Kidney epithelial cell (primary cell): ENCODE data around the gene SFMBT2. TPM values are rescaled to one million over a fixed set of nuclear protein-coding genes. Genes with fewer than 3 reads are reported as not detected.
A peak's percentile ranks its signal among the peaks of the same experiment; 100 is the strongest.
"Not testable (repeated sequence)": the region's sequence is repeated elsewhere in the genome, so short reads cannot be mapped to it uniquely, and the experiment has no call there.

Source experiments
- DNase-seq: peaks from one replicate; pipeline ENCODE4 v3.0.0-alpha.2; 2010; ENCODE audit warnings: low read depth
- H3K27me3 ChIP-seq: 2 replicates; pipeline ENCODE4 v1.6.0; 2011; ENCODE audit warnings: low read length; ENCODE audit not compliant: control insufficient read depth, insufficient read depth
- H3K36me3 ChIP-seq: 2 replicates; pipeline ENCODE4 v1.5.1; 2011; ENCODE audit warnings: low read length; ENCODE audit not compliant: control insufficient read depth, insufficient read depth
- H3K4me3 ChIP-seq: 2 replicates; pipeline ENCODE4 v1.5.1; 2011; ENCODE audit warnings: low read depth, mild to moderate bottlenecking, control low read depth, low read length
- total RNA-seq: library from RNA; depleted of rRNA; stranded (reverse); fragments of >200 nt; gene quantifications from 2 replicates; pipeline ENCODE4 v1.2.3, GENCODE V29; 2015
- TF ChIP-seq, protein P1 (sequence below): IDR thresholded peaks from 2 replicates; pipeline ENCODE4 v1.5.1; 2011; ENCODE audit warnings: mild to moderate bottlenecking, moderate library complexity, low read length, control low read depth, inconsistent platforms; ENCODE audit not compliant: insufficient read depth, poor library complexity, severe bottlenecking

Gene SFMBT2
- total RNA-seq, 1 donor from 2014 or later = 3.1 TPM

DNA sequence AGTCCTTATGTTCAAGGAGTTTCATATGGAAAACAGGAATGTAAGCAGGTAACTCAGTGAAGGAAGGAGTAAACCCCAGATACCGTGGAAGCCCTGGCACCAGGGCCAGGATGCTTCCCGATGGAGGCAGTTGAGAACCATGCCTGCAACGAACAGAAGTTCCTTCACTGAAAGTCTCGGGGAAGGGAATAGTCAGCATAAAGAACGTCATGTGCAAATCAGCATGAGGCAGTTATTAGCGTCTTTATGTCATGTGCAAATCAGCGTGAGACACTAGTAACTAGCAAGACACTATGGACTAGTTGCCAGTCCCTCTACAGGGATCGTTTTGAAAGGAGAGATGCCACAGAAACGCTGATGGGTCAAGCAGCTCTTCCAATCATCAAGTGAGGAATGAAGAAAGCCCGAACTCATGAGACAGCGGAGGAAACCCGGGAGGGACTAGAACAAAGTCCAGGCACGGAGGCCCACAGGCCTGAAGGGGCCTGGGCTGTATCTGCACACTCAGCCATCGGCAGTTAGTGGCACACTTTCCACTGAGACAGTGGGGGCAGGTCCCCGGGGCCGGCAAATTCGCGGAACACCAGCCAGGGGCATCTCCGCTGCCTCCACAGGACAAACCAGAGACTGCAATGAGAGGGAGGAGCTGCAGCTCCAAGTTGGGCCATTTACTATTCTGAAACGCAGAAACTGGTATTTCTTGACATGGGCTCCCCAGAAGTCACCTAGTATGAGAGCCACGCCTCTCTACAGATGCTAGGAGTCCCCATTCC is 109.6 kb downstream of the SFMBT2 start:
- DNase-seq = no peak
- TF ChIP-seq, protein P1, sequence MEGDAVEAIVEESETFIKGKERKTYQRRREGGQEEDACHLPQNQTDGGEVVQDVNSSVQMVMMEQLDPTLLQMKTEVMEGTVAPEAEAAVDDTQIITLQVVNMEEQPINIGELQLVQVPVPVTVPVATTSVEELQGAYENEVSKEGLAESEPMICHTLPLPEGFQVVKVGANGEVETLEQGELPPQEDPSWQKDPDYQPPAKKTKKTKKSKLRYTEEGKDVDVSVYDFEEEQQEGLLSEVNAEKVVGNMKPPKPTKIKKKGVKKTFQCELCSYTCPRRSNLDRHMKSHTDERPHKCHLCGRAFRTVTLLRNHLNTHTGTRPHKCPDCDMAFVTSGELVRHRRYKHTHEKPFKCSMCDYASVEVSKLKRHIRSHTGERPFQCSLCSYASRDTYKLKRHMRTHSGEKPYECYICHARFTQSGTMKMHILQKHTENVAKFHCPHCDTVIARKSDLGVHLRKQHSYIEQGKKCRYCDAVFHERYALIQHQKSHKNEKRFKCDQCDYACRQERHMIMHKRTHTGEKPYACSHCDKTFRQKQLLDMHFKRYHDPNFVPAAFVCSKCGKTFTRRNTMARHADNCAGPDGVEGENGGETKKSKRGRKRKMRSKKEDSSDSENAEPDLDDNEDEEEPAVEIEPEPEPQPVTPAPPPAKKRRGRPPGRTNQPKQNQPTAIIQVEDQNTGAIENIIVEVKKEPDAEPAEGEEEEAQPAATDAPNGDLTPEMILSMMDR = no peak
- H3K4me3 ChIP-seq = no peak overlapping the region
- H3K36me3 ChIP-seq = no peaks in the 10 kb centered on the region
- H3K27me3 ChIP-seq = no peaks in the 10 kb centered on the region

DNA sequence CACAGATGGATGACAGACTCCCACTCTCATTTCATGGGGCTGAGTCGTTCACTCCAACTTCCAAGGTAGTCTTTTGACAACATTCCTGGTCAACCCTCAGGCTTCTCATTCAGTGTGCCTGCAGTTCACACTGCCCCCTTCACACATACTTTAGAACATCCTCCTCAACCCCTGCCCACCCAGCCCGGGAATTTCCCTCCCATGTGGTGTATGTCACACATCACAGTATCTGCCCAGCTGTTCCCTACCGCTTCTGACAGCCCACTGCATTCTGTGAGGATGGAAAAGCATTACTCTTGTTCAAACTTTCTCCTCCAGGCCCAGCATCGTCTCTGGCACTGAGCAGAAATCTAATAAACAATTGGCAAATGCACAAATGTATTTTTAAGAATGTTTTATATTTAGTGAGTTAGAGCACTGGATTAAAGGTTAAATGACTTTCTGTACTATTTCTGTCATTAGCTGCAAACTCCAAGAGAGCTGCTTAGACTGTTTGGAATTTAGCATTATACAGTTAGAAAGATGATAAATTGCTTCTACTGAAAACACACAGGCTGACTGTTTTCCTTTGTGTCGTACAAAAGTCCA is 110.4 kb downstream of the SFMBT2 start:
- peak; percentile 42 for DNase-seq
- TF ChIP-seq, protein P1 = no peak
- H3K36me3 ChIP-seq = no peaks in the 10 kb centered on the region
- H3K4me3 ChIP-seq = no peak overlapping the region
- no peaks in the 10 kb centered on the region for H3K27me3 ChIP-seq

DNA sequence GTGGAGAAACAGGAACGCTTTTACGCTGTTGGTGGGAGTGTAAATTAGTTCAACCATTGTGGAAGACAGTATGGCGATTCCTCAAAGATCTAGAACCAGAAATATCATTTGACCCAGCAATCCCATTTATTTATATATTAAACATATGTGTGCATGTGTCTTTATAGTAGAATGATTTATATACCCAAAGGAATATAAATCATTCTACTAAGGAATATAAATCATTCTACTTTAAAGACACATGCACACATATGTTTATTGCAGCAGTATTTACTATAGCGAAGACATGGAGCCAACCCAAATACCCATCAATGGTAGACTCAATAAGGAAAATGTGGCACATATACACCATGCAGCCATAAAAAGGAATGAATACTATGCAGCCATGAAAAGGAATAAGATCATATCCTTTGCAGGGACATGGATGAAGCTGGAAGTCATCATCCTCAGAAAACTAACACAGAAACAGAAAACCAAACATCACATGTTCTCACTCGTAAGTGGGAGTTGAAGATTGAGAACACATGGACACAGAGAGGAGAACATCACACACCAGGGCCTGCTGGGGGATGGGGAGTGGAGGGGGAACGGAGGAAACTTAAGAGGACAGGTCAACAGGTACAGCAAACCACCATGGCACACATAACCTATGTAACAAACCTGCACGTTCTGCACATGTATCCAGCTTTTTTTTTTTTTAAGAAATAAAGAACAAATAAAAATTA is 111.1 kb downstream of the SFMBT2 start:
- DNase-seq, H3K4me3 ChIP-seq, H3K36me3 ChIP-seq, H3K27me3 ChIP-seq: not testable (repeated sequence)

DNA sequence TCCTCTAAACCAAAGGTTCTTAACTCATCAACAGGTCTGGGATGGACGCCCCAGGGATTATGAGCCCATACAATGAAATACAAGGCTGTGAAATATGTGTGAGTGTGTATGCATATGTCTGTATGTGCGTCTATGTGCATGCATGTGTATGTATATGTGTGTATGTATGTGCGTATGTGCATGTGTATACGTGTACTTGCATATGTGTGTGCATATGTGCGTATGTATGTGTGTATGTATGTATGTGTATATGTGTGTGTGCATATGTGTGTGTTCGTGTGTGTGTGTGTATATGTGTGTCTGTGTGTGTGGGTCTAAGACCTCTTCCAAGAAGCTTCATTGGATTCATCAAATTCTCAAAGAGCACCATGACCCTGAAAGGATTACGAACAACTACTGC is 112.3 kb downstream of the SFMBT2 start:
- Histone ChIP-seq H3K36me3 (no peaks in the 10 kb centered on the region), H3K4me3 (no peak overlapping the region), H3K27me3 (no peaks in the 10 kb centered on the region)
- no peak for DNase-seq
- TF ChIP-seq, protein P1 = no peak

DNA sequence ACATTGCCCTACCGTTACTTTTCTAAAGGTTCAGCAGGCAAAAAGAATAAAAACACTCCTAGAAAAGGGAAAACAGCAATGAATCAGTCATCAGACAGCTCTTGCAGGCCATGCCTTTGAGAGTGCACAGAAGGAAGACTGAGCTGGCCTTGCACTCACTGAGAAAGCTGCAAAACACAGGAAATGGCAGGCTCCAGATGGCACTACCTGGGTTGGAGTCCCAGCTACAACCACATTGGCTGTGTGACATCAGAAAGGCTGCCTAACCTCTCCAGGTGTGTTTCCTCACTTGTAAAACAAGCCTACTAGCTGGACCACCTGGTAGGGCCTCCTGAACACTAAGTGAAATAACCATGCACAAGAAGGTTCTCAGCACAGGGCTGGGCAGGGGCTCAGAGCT is 113.7 kb downstream of the SFMBT2 start:
- Histone ChIP-seq H3K4me3 (no peak overlapping the region), H3K36me3 (no peaks in the 10 kb centered on the region), H3K27me3 (no peaks in the 10 kb centered on the region)
- DNase-seq = no peak
- TF ChIP-seq, protein P1 = no peak

DNA sequence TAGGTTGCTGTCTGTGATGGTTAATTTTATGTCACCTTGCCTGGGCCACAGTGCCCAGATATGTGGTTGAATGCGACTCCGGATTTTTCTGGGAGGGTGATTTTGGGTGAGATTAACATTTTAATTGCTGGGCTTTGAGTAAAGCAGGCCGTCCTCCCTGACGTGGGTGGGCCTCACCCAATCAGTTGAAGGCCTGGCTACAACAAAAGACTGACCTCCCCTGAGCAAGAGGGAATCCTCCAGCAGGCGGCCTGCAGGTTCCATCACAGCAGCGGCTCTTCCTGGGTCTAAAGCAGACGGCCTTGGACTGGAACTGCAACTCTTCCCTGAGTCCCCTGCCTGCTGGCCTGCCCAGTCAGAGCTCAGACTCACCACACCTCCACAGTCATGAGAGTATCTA is 114.2 kb downstream of the SFMBT2 start:
- H3K4me3 ChIP-seq = no peak overlapping the region
- H3K36me3 ChIP-seq = no peaks in the 10 kb centered on the region
- no peaks in the 10 kb centered on the region for H3K27me3 ChIP-seq
- TF ChIP-seq, protein P1 = no peak
- DNase-seq = no peak
